ENCODE data around the gene NKX2-3. TPM values are rescaled to one million over a fixed set of nuclear protein-coding genes. Genes with fewer than 3 reads are reported as not detected.

NKX2-3 gene
- total RNA-seq (2014; rRNA removed; shearing (Covaris generic)) = not detected in 2 replicates

GRCh38 chr10:99532687-99533495 lies at the start of gene NKX2-3:
Gene NKX2-3, plus strand, starts transcription at chr10:99532942. Its CDS starts 190 bp downstream, at chr10:99533132.
- in situ Hi-C loops (cut with HindIII; ENCODE audit: low sequenced_read_pairs) = no loop called here

DNA sequence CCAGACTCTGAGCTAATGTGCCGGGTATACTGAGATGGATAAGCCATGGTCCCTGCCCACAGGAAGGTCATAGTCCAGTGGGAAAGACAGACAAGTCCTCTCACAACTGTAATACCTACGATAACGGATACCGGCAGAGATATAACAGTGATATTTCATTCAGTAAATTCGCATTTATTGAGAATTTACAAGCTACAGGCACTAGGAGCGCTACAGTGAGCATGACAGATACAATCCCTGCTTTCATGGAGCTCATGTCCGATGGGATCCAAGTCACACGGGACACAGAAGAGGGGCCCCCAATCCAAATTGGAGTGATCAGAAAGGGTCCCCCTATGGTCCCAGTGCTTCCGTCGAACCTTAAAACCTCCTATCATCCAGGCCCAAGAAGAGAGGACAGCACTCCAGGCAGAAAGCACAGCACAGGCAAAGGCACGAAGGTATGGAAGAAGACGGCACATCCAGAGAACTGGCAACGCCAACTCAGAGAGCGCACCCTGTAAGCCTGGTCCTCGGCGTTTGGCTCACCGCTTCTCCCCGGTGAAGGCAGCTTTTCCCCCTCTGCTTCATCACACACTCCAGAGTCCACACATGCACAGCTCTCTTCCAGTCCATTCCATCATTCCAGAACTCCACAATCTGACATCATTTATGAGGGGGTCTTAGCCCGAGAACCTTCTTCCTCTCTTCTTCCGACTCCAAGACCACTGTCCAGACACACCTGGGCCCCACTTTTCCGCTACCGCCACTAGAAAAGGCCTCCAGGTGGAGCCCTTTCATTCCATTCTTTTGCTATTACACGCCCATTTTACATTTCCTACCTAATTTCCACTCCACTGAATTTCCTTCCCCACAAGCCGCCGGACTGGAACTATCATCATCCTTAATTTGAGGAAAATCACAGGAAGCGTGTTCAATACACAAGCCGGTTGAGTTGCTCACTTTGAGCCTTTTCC lies 47.8 kb upstream of the NKX2-3 start:
- DNase-seq (ENCODE audit: low spot score) = no peak
- in situ Hi-C loops (cut with HindIII; ENCODE audit: low sequenced_read_pairs) = no loop called here

More at GRCh38 chr10:99532687-99533495, at the start of gene NKX2-3:
- DNase-seq (ENCODE audit: low spot score) = no peak

DNA sequence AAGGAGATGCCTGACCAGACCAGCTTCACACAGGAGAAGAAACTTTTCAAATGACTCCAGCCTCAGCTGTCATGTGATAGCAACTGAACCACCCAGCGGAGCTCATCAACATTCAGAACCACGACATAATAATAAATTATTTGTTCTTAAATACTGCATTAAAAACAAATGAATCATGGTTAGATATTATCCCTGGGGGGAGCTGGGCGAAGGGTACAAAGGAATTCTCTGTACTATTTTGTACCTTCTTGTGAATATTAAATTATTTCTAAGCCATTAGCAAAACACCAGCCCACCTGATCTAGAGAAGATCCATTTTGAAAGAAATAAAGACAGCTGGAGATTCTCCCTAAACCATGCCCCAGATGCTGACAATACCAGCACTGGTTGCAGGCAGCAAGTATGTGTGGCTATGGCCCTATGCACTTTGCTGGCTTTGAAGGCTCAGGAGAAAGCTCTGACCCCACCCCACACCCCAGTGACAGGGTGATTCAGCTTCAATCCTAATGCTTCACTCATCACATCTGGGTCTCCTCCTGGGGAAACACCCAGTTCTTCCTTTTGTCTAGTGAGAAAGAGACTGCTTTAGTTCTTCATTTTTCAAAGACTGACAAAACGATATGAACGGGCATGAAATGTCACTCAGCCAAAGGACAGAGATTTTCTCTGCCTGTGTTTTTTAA lies 45.5 kb upstream of the NKX2-3 start:
- in situ Hi-C loops (cut with HindIII; ENCODE audit: low sequenced_read_pairs) = no loop called here
- DNase-seq (ENCODE audit: low spot score) = no peak

- in situ Hi-C loops (cut with HindIII; ENCODE audit: low sequenced_read_pairs) = no loop called here
- no peak for DNase-seq (ENCODE audit: low spot score)
Observed at GRCh38 chr10:99489271-99489670, 43.5 kb upstream of the NKX2-3 start.

GRCh38 chr10:99497343-99498025 lies 35.3 kb upstream of the NKX2-3 start:
- in situ Hi-C loops (cut with HindIII; ENCODE audit: low sequenced_read_pairs) = no loop called here
- DNase-seq (ENCODE audit: low spot score) = no peak

GRCh38 chr10:99506416-99506815 lies 26.3 kb upstream of the NKX2-3 start:
- in situ Hi-C loops (cut with HindIII; ENCODE audit: low sequenced_read_pairs) = no loop called here
- DNase-seq (ENCODE audit: low spot score) = no peak

GRCh38 chr10:99507265-99507664 lies 25.5 kb upstream of the NKX2-3 start:
- DNase-seq (ENCODE audit: low spot score) = no peak
- in situ Hi-C loops (cut with HindIII; ENCODE audit: low sequenced_read_pairs) = no loop called here

DNA sequence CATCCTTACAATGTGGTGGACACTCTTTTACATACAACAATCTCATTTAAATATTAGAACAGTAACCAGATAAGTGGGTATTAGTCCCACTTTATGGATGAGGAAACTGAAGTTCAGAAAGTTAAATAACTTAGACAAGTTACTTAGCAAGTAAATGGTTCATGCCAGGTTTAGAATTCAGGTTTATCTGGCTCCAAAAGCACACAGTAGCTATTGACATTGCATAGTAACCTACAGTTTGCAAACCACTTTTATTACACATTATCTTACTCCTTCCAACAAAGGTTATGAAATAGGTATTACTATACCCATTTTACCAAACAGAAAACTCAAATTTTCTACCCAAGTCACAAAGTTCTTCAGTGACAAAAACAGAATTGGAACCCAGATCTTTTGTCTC lies 19.7 kb upstream of the NKX2-3 start:
- no peak for DNase-seq (ENCODE audit: low spot score)
- in situ Hi-C loops (cut with HindIII; ENCODE audit: low sequenced_read_pairs) = no loop called here

GRCh38 chr10:99519690-99520039 lies 13.1 kb upstream of the NKX2-3 start:
- no peak for DNase-seq (ENCODE audit: low spot score)
- in situ Hi-C loops (cut with HindIII; ENCODE audit: low sequenced_read_pairs) = no loop called here

GRCh38 chr10:99520040-99520846 lies 12.5 kb upstream of the NKX2-3 start:
- in situ Hi-C loops (cut with HindIII; ENCODE audit: low sequenced_read_pairs) = no loop called here
- no peak for DNase-seq (ENCODE audit: low spot score)

- DNase-seq (ENCODE audit: low spot score) = no peak
- in situ Hi-C loops (cut with HindIII; ENCODE audit: low sequenced_read_pairs) = no loop called here
Observed at GRCh38 chr10:99520847-99521764, 11.6 kb upstream of the NKX2-3 start.

GRCh38 chr10:99521765-99522469 lies 10.8 kb upstream of the NKX2-3 start:
- no peak for DNase-seq (ENCODE audit: low spot score)
- in situ Hi-C loops (cut with HindIII; ENCODE audit: low sequenced_read_pairs) = no loop called here

GRCh38 chr10:99522470-99523250 lies 10.1 kb upstream of the NKX2-3 start:
- DNase-seq (ENCODE audit: low spot score) = no peak
- in situ Hi-C loops (cut with HindIII; ENCODE audit: low sequenced_read_pairs) = no loop called here

GRCh38 chr10:99523251-99523773 lies 9.4 kb upstream of the NKX2-3 start:
- DNase-seq (ENCODE audit: low spot score) = no peak
- in situ Hi-C loops (cut with HindIII; ENCODE audit: low sequenced_read_pairs) = no loop called here

- in situ Hi-C loops (cut with HindIII; ENCODE audit: low sequenced_read_pairs) = no loop called here
- DNase-seq (ENCODE audit: low spot score) = no peak
Observed at GRCh38 chr10:99524050-99524666, 8.6 kb upstream of the NKX2-3 start.

Data from G401 (cell line).